Testis (tissue), 2 donors: ENCODE results near the gene PKD2.

Source experiments
- POLR2A ChIP-seq: fragments of 450-650 bp; IDR thresholded peaks from one replicate; pipeline ENCODE4 v1.6.1; 2017; ENCODE audit warnings: antibody characterized with exemption, mild to moderate bottlenecking, moderate library complexity
- TF ChIP-seq, protein P1 (sequence below), 3 experiments: fragments of 450-650 bp in 2 of 3; fragments of 200-600 bp in 1 of 3; sonication (generic) in 1 of 3; IDR thresholded peaks; one replicate each; pipeline ENCODE4 v1.5.1; 2016 to 2019; ENCODE audit warnings: antibody characterized with exemption in 3 of 3, mild to moderate bottlenecking in 2 of 3, moderate library complexity in 1 of 3

DNA sequence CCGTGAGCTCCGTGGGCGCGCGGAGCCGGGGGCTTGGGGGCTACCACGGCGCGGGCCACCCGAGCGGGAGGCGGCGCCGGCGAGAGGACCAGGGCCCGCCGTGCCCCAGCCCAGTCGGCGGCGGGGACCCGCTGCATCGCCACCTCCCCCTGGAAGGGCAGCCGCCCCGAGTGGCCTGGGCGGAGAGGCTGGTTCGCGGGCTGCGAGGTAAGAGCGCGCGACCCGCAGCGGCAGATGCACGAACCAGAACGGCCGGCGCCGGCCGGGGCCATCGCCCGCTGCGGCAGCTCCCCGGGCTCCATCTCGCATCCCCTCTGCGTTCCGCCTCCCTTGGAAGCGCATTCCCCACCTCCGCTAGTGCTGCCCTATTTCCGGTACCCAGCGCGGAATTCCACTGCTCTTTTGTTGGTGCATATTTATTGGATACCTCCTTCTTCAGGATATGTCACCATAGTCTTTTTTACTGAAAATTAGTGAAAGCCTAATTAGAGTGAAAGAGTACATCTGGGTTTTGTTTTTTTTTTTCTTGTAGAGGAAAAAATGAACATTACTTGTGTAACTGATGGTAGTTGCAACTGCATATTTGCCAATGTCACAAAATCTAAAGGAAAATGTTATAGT lies 797 bp downstream of the PKD2 start:
- TF ChIP-seq, protein P1, sequence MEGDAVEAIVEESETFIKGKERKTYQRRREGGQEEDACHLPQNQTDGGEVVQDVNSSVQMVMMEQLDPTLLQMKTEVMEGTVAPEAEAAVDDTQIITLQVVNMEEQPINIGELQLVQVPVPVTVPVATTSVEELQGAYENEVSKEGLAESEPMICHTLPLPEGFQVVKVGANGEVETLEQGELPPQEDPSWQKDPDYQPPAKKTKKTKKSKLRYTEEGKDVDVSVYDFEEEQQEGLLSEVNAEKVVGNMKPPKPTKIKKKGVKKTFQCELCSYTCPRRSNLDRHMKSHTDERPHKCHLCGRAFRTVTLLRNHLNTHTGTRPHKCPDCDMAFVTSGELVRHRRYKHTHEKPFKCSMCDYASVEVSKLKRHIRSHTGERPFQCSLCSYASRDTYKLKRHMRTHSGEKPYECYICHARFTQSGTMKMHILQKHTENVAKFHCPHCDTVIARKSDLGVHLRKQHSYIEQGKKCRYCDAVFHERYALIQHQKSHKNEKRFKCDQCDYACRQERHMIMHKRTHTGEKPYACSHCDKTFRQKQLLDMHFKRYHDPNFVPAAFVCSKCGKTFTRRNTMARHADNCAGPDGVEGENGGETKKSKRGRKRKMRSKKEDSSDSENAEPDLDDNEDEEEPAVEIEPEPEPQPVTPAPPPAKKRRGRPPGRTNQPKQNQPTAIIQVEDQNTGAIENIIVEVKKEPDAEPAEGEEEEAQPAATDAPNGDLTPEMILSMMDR (IDR thresholded peaks at IDR 0.05) = no peak
- TF ChIP-seq POLR2A = no peak
